Prostate gland (tissue), 2 donors: Measurements from ENCODE around the gene PDE5A.
"Not testable (repeated sequence)": the region's sequence is repeated elsewhere in the genome, so short reads cannot be mapped to it uniquely, and the experiment has no call there.

Source experiments
- CTCF ChIP-seq, 4 experiments: fragments of 200-600 bp in 2 of 4; fragments of 450-650 bp in 2 of 4; sonication (generic) in 2 of 4; IDR thresholded peaks; 1 replicate in 3 of 4; 2 replicates in 1 of 4; pipeline ENCODE4 v1.5.1; 2016 to 2019; ENCODE audit warnings: antibody characterized with exemption in 4 of 4, mild to moderate bottlenecking in 2 of 4, moderate library complexity in 2 of 4
- POLR2A ChIP-seq: fragments of 450-650 bp; IDR thresholded peaks from one replicate; pipeline ENCODE4 v1.6.1; 2016; ENCODE audit warnings: antibody characterized with exemption, mild to moderate bottlenecking
- POLR2AphosphoS5 ChIP-seq: sonication (generic); formaldehyde crosslinking; IDR thresholded peaks from one replicate; pipeline ENCODE4 v1.6.1; 2017; ENCODE audit warnings: antibody characterized with exemption

DNA sequence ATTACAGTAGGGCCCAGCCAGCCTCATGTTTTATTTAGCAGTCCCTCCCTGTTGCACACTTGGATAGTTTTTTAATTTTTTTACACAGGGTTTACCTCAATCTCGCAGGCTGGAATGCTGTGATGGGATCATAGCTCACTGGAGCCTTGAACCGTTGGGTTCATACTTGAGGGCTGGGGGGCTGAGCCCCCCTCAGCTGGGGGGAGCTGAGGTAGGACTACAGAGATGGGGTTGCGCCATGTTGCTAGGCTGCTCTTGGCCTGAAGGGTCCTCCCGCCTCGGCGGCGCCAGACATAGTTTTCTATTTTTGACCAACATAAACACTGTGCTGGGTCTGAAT is 174.5 kb downstream of the PDE5A start:
- TF ChIP-seq CTCF (IDR thresholded peaks at IDR 0.05); POLR2A; POLR2AphosphoS5: not testable (repeated sequence)
